CD14-positive monocyte (primary cell): ENCODE results near the gene CRADD. TPM values are rescaled to one million over a fixed set of nuclear protein-coding genes. Genes with fewer than 3 reads are reported as not detected.

ENCODE experiments used
- DNase-seq, 3 donors: peaks; one replicate each; pipeline ENCODE4 v3.0.0-alpha.2; 2011 to 2022
- H2AFZ ChIP-seq: 2 replicates; pipeline ENCODE4 v1.6.0; 2012; ENCODE audit warnings: mild to moderate bottlenecking, low read depth, low read length, inconsistent platforms; ENCODE audit not compliant: insufficient read depth, poor library complexity, severe bottlenecking
- H3K27ac ChIP-seq, 2 donors: 1 replicate in 1 of 2; 2 replicates in 1 of 2; pipeline ENCODE4 v1.5.1; 2012 to 2013; ENCODE audit warnings: low read length in 2 of 2, control low read depth in 1 of 2, inconsistent platforms in 1 of 2, low read depth in 1 of 2, mild to moderate bottlenecking in 1 of 2
- H3K27me3 ChIP-seq, 2 donors: one replicate each; pipeline versions ENCODE4 v1.6.0 to v1.6.1; 2011 to 2013; ENCODE audit warnings: low read length in 2 of 2; ENCODE audit not compliant: control insufficient read depth in 2 of 2, insufficient read depth in 2 of 2
- H3K36me3 ChIP-seq, 2 donors: replicated peaks in 1 of 2; 1 replicate in 1 of 2; 2 replicates in 1 of 2; pipeline versions ENCODE4 v1.5.1 to v1.6.1; 2012 to 2013; ENCODE audit warnings: low read length in 2 of 2, control low read depth in 1 of 2, inconsistent platforms in 1 of 2, mild to moderate bottlenecking in 1 of 2; ENCODE audit not compliant: insufficient read depth in 2 of 2, control insufficient read depth in 1 of 2
- H3K4me1 ChIP-seq, 2 donors: 1 replicate in 1 of 2; 2 replicates in 1 of 2; pipeline versions ENCODE4 v1.5.1 to v1.6.1; 2012 to 2013; ENCODE audit warnings: low read length in 2 of 2, control low read depth in 1 of 2, inconsistent platforms in 1 of 2, mild to moderate bottlenecking in 1 of 2, moderate library complexity in 1 of 2; ENCODE audit not compliant: insufficient read depth in 2 of 2, control insufficient read depth in 1 of 2
- H3K4me2 ChIP-seq: replicated peaks from 2 replicates; pipeline ENCODE3; 2012; ENCODE audit warnings: low read length, moderate library complexity, mild to moderate bottlenecking; ENCODE audit not compliant: poor library complexity, severe bottlenecking; ENCODE audit errors: extremely low read depth
- H3K4me3 ChIP-seq, 3 experiments: fragments of 200-600 bp in 1 of 3; sonication (generic) in 1 of 3; replicated peaks in 1 of 3; 1 replicate in 2 of 3; 2 replicates in 1 of 3; pipeline ENCODE4 v1.5.1; 2011 to 2013; ENCODE audit warnings: low read length in 3 of 3, mild to moderate bottlenecking in 3 of 3, control low read depth in 2 of 3, low read depth in 2 of 3, inconsistent platforms in 1 of 3, moderate library complexity in 1 of 3
- H3K79me2 ChIP-seq: 2 replicates; pipeline ENCODE4 v1.6.0; 2012; ENCODE audit warnings: mild to moderate bottlenecking, control low read depth, inconsistent platforms, low read length, moderate library complexity; ENCODE audit not compliant: insufficient read depth
- H3K9ac ChIP-seq: 2 replicates; pipeline ENCODE4 v1.6.0; 2017; ENCODE audit warnings: low read length, mild to moderate bottlenecking; ENCODE audit not compliant: insufficient read depth, poor library complexity, severe bottlenecking
- H3K9me3 ChIP-seq, 2 donors: replicated peaks in 1 of 2; 1 replicate in 1 of 2; 2 replicates in 1 of 2; pipeline versions ENCODE4 v1.5.1 to v1.6.1; 2012 to 2013; ENCODE audit warnings: low read length in 2 of 2, control low read depth in 1 of 2; ENCODE audit not compliant: control insufficient read depth in 1 of 2, insufficient read depth in 1 of 2
- H4K20me1 ChIP-seq: 2 replicates; pipeline ENCODE4 v1.6.0; 2012; ENCODE audit warnings: mild to moderate bottlenecking, low read length, control low read depth, moderate library complexity; ENCODE audit not compliant: insufficient read depth
- H3K27ac Mint-ChIP-seq, 7 donors: one replicate each; pipeline ENCODE4 v1.8.0; 2020; ENCODE audit warnings: mild to moderate bottlenecking in 7 of 7, mixed read lengths in 7 of 7, moderate library complexity in 6 of 7, inconsistent platforms in 2 of 7
- H3K27me3 Mint-ChIP-seq, 3 donors: one replicate each; pipeline ENCODE4 v1.8.0; 2021 to 2022; ENCODE audit warnings: low read depth in 3 of 3, mild to moderate bottlenecking in 3 of 3, mixed read lengths in 3 of 3, moderate library complexity in 3 of 3, inconsistent platforms in 1 of 3
- H3K36me3 Mint-ChIP-seq, 2 donors: one replicate each; pipeline ENCODE4 v1.8.0; 2020; ENCODE audit warnings: mixed read lengths in 2 of 2, inconsistent platforms in 1 of 2, mild to moderate bottlenecking in 1 of 2
- H3K4me1 Mint-ChIP-seq: one replicate; pipeline ENCODE4 v1.8.0; 2020; ENCODE audit warnings: mild to moderate bottlenecking, mixed read lengths
- H3K4me3 Mint-ChIP-seq, 2 donors: one replicate each; pipeline ENCODE4 v1.8.0; 2020; ENCODE audit warnings: mild to moderate bottlenecking in 2 of 2, mixed read lengths in 2 of 2, moderate library complexity in 1 of 2
- H3K9me3 Mint-ChIP-seq, 7 donors: one replicate each; pipeline ENCODE4 v1.8.0; 2020 to 2022; ENCODE audit warnings: mixed read lengths in 7 of 7, mild to moderate bottlenecking in 6 of 7, moderate library complexity in 6 of 7, inconsistent platforms in 2 of 7
- CTCF ChIP-seq: fragments of 200-600 bp; IDR thresholded peaks from one replicate; pipeline ENCODE4 v1.8.0; 2022; ENCODE audit warnings: antibody characterized with exemption, mild to moderate bottlenecking
- WGBS: methylation state at CpG from one replicate; pipeline ENCODE4 v1.1.5; 2013; ENCODE audit warnings: missing lambda C conversion rate; ENCODE audit not compliant: insufficient coverage; 5-methylcytosine and 5-hydroxymethylcytosine counted together
- intact Hi-C, 2 donors: fragments of 100-400 bp; cut with micrococcal nuclease; formaldehyde crosslinking; loops; one replicate each; pipeline versions ENCODE4 v1.15.0 to v1.15.1; 2023
- polyA plus RNA-seq, 3 donors: library from polyadenylated mRNA; depleted of rRNA in 1 of 3; unstranded in 2 of 3; stranded (reverse) in 1 of 3; fragments of 300-500 nt in 2 of 3; fragments of >200 nt in 1 of 3; fragmentation: Illumina TruSeq in 2 of 3; gene quantifications; 1 replicate in 2 of 3; 2 replicates in 1 of 3; pipeline ENCODE4 v1.2.3, GENCODE V29; 2012 to 2021

CRADD gene
- polyA plus RNA-seq, 3 donors = 5.6 to 12.2 (median 11.2) TPM

GRCh38 chr12:93773122-93773871, 96.1 kb downstream of the CRADD start:
- H3K79me2 ChIP-seq = no peaks in the 10 kb centered on the region
- peak overlapping the region; percentile 88 to 98 (median 95) for H3K27ac Mint-ChIP-seq
- H3K9me3 ChIP-seq = no peaks in the 10 kb centered on the region

GRCh38 chr12:93776581-93777018, 99.4 kb downstream of the CRADD start:
- Histone ChIP-seq H3K4me2 (peak overlapping the region; percentile 13), H2AFZ (no peak overlapping the region), H3K4me1 (peaks cover 35 to 44% of the 10 kb centered on the region in 2 donors), H3K4me3 (peak overlapping the region in 1 of 3 experiments; percentile 18), H3K9ac (no peak overlapping the region), H3K79me2 (no peaks in the 10 kb centered on the region), H3K27me3 (no peaks in the 10 kb centered on the region), H3K9me3 (no peaks in the 10 kb centered on the region), H3K27ac (no peak overlapping the region), H3K36me3 (no peaks in the 10 kb centered on the region), H4K20me1 (no peaks in the 10 kb centered on the region)
- no peak for DNase-seq
- Mint-ChIP-seq H3K27me3 (peaks cover 0 to 10% (median 0%) of the 10 kb centered on the region in 3 donors), H3K4me1 (peaks cover 47% of the 10 kb centered on the region), H3K9me3 (peaks cover 0 to 10% (median 4%) of the 10 kb centered on the region in 7 donors), H3K27ac (peak overlapping the region in 6 of 7 donors; percentile 74 to 94 (median 86)), H3K4me3 (no peak overlapping the region), H3K36me3 (peaks cover 3 to 4% of the 10 kb centered on the region in 2 donors)
- intact Hi-C loops = no loop called here
- TF ChIP-seq CTCF = no peak
- no CpG with 5 or more reads among the region's 2 CpGs for WGBS

More at GRCh38 chr12:93773122-93773871, 96.1 kb downstream of the CRADD start:
- H3K27ac ChIP-seq = peak overlapping the region; percentile 21 to 90
- H3K4me2 ChIP-seq = no peak overlapping the region
- peaks cover 3 to 4% of the 10 kb centered on the region in 2 donors for H3K36me3 Mint-ChIP-seq
- peak; percentile 89 to 97 (median 92) for DNase-seq
- intact Hi-C loops = loop anchor here in 1 of 2 donors (2.0 to 5.0 kb wide), 2 partner anchors 76 to 399 kb away; no protein-coding TSS in a partner anchor
- H3K27me3 ChIP-seq = no peaks in the 10 kb centered on the region
- H3K9ac ChIP-seq = peak overlapping the region; percentile 43
- no CpG with 5 or more reads among the region's 5 CpGs for WGBS
- H3K9me3 Mint-ChIP-seq = peaks cover 0 to 10% (median 4%) of the 10 kb centered on the region in 7 donors
- no peak overlapping the region for H3K4me3 ChIP-seq
- H3K4me1 ChIP-seq = peaks cover 35 to 43% of the 10 kb centered on the region in 2 donors
- peaks cover 42% of the 10 kb centered on the region for H3K4me1 Mint-ChIP-seq
- peaks cover 0 to 10% (median 0%) of the 10 kb centered on the region in 3 donors for H3K27me3 Mint-ChIP-seq
- no peaks in the 10 kb centered on the region for H3K36me3 ChIP-seq
- peak overlapping the region in 1 of 2 donors; percentile 7 for H3K4me3 Mint-ChIP-seq
- H4K20me1 ChIP-seq = no peaks in the 10 kb centered on the region
- no peak for TF ChIP-seq CTCF
- no peak overlapping the region for H2AFZ ChIP-seq
